GM13976 (cell line): ENCODE data around the gene ZNF407.

Experiments
- DNase-seq: peaks from one replicate; pipeline ENCODE4 v3.0.0; 2012; ENCODE audit warnings: low spot score
- in situ Hi-C: fragments of 300-500 bp; cut with MboI; formaldehyde crosslinking; loops from one replicate; pipeline ENCODE4 v1.12.0; 2022; ENCODE audit warnings: low sequenced_read_pairs, mixed read lengths, inconsistent platforms; ENCODE audit not compliant: unreplicated experiment
- TF ChIP-seq, protein P1 (sequence below): IDR thresholded peaks from 2 replicates; pipeline ENCODE4 v1.5.1; 2012; ENCODE audit warnings: borderline replicate concordance, mild to moderate bottlenecking; ENCODE audit not compliant: insufficient read depth; ENCODE audit errors: extremely low read depth, missing control alignments, control extremely low read depth

Gene ZNF407

GRCh38 chr18:74745633-74746403 is 148.1 kb downstream of the ZNF407 start:
- in situ Hi-C loops = no loop called here
- no peak for DNase-seq

DNA sequence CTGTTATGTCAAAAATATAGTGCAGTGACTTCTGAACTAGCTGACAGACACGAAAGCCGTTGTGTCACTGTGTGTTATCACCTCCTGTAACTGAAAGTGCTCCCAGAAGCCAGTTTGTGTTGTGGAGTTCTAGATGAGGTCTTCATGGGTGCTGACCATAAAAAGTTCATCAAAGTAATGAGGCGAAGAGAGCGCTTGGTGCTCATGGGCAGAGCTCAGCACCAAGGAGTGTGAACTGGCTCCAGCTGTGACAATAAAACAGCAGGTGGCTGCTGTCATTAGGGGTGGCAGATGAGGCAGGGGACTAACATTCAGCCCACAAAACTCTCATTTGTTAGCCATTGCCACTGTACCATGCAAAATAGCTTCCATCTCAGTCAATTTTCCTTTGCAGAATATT is 151.1 kb downstream of the ZNF407 start:
- TF ChIP-seq, protein P1, sequence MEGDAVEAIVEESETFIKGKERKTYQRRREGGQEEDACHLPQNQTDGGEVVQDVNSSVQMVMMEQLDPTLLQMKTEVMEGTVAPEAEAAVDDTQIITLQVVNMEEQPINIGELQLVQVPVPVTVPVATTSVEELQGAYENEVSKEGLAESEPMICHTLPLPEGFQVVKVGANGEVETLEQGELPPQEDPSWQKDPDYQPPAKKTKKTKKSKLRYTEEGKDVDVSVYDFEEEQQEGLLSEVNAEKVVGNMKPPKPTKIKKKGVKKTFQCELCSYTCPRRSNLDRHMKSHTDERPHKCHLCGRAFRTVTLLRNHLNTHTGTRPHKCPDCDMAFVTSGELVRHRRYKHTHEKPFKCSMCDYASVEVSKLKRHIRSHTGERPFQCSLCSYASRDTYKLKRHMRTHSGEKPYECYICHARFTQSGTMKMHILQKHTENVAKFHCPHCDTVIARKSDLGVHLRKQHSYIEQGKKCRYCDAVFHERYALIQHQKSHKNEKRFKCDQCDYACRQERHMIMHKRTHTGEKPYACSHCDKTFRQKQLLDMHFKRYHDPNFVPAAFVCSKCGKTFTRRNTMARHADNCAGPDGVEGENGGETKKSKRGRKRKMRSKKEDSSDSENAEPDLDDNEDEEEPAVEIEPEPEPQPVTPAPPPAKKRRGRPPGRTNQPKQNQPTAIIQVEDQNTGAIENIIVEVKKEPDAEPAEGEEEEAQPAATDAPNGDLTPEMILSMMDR = no peak
- in situ Hi-C loops = no loop called here
- DNase-seq = no peak

More at GRCh38 chr18:74745633-74746403, 148.1 kb downstream of the ZNF407 start:
- TF ChIP-seq, protein P1 = no peak

GRCh38 chr18:74758995-74759394 is 161.3 kb downstream of the ZNF407 start:
- DNase-seq = no peak
- in situ Hi-C loops = no loop called here
- TF ChIP-seq, protein P1 = no peak

GRCh38 chr18:74760026-74760425 is 162.4 kb downstream of the ZNF407 start:
- TF ChIP-seq, protein P1 = no peak
- in situ Hi-C loops = no loop called here
- no peak for DNase-seq

- DNase-seq = no peak
- TF ChIP-seq, protein P1 = no peak
- in situ Hi-C loops = no loop called here
Observed at GRCh38 chr18:74760436-74760835, 162.8 kb downstream of the ZNF407 start.

DNA sequence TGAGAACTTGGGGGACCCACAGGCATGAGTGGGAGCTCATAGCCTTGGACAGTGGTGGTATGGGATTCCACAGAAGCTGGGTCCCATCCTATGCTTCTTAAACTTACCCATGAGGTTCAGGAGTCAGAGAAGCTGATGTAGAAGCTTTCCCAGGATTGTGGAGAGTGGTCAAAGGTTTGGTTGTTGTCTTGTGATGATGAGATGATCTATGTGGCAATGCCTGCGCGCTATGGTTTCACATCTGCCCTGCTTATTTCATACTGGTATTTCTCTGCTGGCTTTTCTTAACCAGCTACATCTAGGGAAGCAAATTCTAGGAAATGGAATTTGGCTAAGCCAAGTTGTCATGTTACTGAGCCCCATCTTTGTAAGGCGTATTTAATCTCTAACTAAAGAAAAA is 168.6 kb downstream of the ZNF407 start:
- TF ChIP-seq, protein P1 = no peak
- no peak for DNase-seq
- in situ Hi-C loops = no loop called here

GRCh38 chr18:74768096-74768495 is 170.4 kb downstream of the ZNF407 start:
- in situ Hi-C loops = no loop called here
- TF ChIP-seq, protein P1 = no peak
- no peak for DNase-seq
